AG04449 (cell line): ENCODE data around the gene U2SURP.
"Not testable (repeated sequence)": the region's sequence is repeated elsewhere in the genome, so short reads cannot be mapped to it uniquely, and the experiment has no call there.

Experiments used
- CTCF ChIA-PET: fragments of 350-600 bp; formaldehyde crosslinking; extraction: SDS; loops from one replicate; lab custom pipeline; 2021; ENCODE audit warnings: antibody characterized with exemption; lab: Yijun Ruan, JAX
- POLR2A ChIA-PET: fragments of 400-600, 350-600 bp; formaldehyde crosslinking; extraction: SDS; loops from one replicate; lab custom pipeline; 2020; ENCODE audit warnings: antibody characterized with exemption, inconsistent platforms; lab: Yijun Ruan, JAX
- DNase-seq: peaks from one replicate; pipeline ENCODE4 v3.0.0-alpha.2; 2010; ENCODE audit warnings: low read depth, low spot score
- H3K4me3 ChIP-seq: 2 replicates; pipeline ENCODE4 v1.5.1; 2011; ENCODE audit warnings: low read depth, mild to moderate bottlenecking, control low read depth, low read length
- CTCF ChIP-seq: IDR thresholded peaks from one replicate; pipeline ENCODE4 v1.5.1; 2011; ENCODE audit warnings: mild to moderate bottlenecking, moderate library complexity, low read length, control low read depth, inconsistent platforms; ENCODE audit not compliant: insufficient read depth; ENCODE audit errors: missing control alignments

The U2SURP gene

GRCh38 chr3:143067201-143067600, 65.8 kb downstream of the U2SURP start:
- CTCF ChIA-PET: no interaction called here
- H3K4me3 ChIP-seq: no peak overlapping the region
- no peak for TF ChIP-seq CTCF
- DNase-seq: no peak
- POLR2A ChIA-PET: no interaction called here

DNA sequence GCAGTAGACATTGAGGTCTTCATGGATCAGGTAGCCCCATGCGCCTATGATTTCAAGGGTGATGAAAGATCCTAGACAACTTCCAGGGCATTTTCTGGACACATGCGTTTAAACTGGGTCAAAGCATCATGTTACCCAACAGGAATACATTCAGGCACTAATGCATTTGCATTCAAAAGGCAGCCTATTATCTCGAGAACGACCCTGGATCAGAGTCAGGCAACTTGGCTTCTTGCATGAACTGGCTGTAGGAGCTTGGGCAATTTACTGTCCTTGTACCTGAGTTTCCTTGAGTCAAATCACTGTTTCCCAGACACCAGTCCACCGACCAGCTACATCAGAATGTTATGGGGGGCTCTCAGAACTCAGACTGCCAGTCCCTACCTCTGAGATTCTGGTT, 66.7 kb downstream of the U2SURP start:
- H3K4me3 ChIP-seq: no peak overlapping the region
- ChIA-PET POLR2A (no interaction called here), CTCF (no interaction called here)
- TF ChIP-seq CTCF: no peak
- DNase-seq: no peak

DNA sequence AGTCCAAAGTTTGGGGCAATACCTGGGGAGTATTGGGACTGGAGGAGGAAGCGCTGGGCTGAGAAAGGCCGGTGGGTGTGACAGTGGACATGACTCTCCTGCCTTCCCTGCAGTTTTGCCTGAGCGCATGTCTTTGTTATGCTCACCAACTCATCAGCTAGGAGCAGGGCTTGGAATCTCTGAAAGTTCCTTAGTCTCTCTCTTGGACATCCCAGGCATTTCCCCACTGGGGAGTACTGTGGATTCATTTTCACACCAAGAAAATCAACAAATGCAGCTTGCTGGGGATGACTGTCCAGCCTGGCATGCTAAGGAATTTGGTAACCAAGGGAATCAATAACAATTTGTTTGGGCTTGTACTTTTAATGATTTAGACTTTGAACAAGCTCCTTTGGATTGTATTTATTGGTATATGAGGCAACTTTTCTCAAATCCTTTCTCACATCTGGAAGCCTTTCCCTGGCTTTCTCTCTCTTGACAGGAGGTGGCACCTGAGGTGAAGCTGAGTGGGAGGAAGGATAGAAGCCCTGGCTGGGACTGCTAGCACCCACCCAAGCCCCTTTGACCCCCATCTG, 69.7 kb downstream of the U2SURP start:
- ChIA-PET POLR2A (interaction anchor here (0.8 kb wide), 1 partner anchor 70 kb away, joined by 3 read pairs; the partner anchor contains the start of gene U2SURP), CTCF (interaction anchor here (0.8 to 1.1 kb wide), 2 partner anchors 10 to 572 kb away, joined by 3 to 4 read pairs; no protein-coding TSS in a partner anchor)
- peak; percentile 26 for TF ChIP-seq CTCF
- DNase-seq: peak; percentile 88
- no peak overlapping the region for H3K4me3 ChIP-seq

DNA sequence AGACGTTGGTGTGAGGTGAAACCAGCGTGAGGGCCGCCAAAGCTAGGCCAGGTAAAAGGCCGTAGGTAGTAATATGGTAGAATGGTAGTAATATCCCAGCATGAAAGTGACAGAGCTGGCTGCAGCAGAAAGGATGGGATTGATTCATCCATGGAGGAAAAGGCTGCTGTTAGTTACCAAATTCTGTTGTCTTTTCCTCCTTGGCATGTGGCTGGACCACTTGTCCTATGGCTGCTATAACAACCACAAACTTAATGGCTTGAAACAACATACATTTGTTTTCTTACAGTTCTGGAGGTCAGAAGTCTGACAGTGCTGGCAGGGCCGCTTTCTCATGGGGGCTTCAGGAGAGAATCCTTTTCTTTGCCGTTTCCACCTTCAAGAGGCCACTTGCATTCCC, 70.4 kb downstream of the U2SURP start:
- no peak overlapping the region for H3K4me3 ChIP-seq
- no peak for TF ChIP-seq CTCF
- ChIA-PET POLR2A (no interaction called here), CTCF (interaction anchor here (0.8 to 1.1 kb wide), 2 partner anchors 9 to 572 kb away, joined by 3 to 4 read pairs; no protein-coding TSS in a partner anchor)
- DNase-seq: no peak

DNA sequence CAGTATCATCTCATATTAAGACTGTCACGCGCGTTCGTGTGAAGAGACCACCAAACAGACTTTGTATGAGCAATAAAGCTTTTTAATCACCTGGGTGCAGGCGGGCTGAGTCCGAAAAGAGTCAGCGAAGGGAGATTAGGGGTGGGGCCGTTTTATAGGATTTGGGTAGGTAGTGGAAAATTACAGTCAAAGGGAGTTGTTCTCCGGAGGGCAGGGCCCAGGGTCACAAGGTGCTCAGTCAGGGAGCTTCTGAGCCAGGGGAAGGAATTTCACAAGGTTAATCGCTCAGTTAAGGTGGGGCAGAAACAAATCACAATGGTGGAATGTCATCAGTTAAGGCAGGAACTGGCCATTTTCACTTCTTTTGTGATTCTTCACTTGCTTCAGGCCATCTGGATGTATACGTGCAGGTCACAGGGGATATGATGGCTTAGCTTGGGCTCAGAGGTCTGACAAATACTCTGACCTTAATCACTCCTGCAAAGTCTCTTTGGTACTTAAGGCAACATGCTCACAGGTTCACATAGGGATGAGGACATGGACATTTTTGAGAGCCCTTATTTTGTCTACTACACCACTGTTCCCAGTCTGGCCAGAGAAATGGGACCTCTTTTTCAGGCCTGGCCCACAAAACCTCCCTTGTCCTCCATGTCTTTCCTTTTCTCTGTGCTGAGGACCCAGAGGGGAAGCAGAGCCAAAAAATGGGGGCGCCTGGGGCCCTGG, 71.1 kb downstream of the U2SURP start:
- DNase-seq, POLR2A ChIA-PET, H3K4me3 ChIP-seq, CTCF ChIA-PET: not testable (repeated sequence)

DNA sequence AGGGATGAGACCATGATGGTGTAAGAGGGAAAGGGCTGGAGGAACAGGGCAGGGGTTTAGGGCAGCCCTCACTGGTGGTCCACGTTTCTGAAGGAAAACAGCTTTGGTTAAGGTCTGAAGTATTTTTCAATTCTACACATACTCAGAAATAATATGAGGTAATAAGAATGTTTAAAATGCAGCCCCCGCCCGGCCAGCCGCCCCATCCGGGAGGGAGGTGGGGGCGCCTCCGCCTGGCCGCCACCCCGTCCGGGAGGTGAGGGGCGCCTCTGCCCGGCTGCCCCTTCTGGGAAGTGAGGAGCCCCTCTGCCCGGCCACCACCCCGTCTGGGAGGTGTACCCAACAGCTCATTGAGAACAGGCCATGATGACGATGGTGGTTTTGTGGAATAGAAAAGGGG, 72.2 kb downstream of the U2SURP start:
- CTCF ChIA-PET, H3K4me3 ChIP-seq, POLR2A ChIA-PET, DNase-seq: not testable (repeated sequence)

DNA sequence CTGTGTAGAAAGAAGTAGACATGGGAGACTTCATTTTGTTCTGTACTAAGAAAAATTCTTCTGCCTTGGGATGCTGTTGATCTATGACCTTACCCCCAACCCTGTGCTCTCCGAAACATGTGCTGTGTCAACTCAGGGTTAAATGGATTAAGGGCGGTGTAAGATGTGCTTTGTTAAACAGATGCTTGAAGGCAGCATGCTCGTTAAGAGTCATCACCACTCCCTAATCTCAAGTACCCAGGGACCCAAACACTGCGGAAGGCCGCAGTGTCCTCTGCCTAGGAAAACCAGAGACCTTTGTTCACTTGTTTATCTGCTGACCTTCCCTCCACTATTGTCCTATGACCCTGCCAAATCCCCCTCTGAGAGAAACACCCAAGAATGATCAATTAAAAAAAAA, 72.6 kb downstream of the U2SURP start:
- POLR2A ChIA-PET, DNase-seq, H3K4me3 ChIP-seq, CTCF ChIA-PET: not testable (repeated sequence)

DNA sequence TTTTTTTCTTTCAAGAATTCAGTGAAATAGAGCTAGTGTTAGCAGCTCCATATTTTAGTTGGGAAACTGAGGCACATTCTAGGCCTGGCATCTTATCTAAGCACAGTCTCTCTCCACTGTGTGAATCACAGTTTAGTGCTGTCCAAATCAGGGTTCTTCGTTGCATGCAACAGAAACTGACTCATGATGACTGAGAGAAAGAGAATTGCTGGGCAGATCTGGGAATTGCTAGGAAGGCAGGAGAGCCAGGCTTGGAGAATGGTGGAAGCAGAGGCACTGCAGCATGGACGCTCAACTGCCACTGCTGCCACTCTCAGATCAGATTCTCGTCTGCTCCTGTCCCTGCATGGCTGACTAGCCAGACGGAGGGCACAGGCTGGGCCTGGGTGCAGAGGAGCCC, 77.5 kb downstream of the U2SURP start:
- CTCF ChIA-PET: no interaction called here

More for the DNA sequence above, 77.5 kb downstream of the U2SURP start:
- peak; percentile 24 for DNase-seq
- POLR2A ChIA-PET: no interaction called here
- no peak for TF ChIP-seq CTCF
- H3K4me3 ChIP-seq: no peak overlapping the region
